OCI-LY1 (cell line): ENCODE results near the gene CIRBP.

Experiments used
- H2AFZ ChIP-seq: fragments of 200-600 bp; sonication (generic), shearing (Covaris generic); 2 replicates; pipeline ENCODE4 v1.6.0; 2014; ENCODE audit warnings: antibody characterized with exemption, mild to moderate bottlenecking, low read length
- H3F3A ChIP-seq: fragments of 200-600 bp; sonication (generic), shearing (Covaris generic); 2 replicates; pipeline ENCODE4 v1.6.0; 2014; ENCODE audit warnings: mild to moderate bottlenecking, antibody characterized with exemption, low read length, moderate library complexity; ENCODE audit not compliant: insufficient read depth
- H3K27ac ChIP-seq: fragments of 200-600 bp; sonication (generic); 2 replicates; pipeline ENCODE4 v1.5.1; 2014; ENCODE audit warnings: low read length, mixed run types, mild to moderate bottlenecking, low read depth; ENCODE audit not compliant: poor library complexity, severe bottlenecking
- H3K27me3 ChIP-seq: fragments of 200-600 bp; sonication (generic); 2 replicates; pipeline ENCODE4 v1.6.0; 2014; ENCODE audit warnings: antibody characterized with exemption, mild to moderate bottlenecking, low read length, moderate library complexity; ENCODE audit not compliant: insufficient read depth
- H3K36me3 ChIP-seq: fragments of 200-600 bp; sonication (generic); 2 replicates; pipeline ENCODE4 v1.6.1; 2014; ENCODE audit warnings: mild to moderate bottlenecking, antibody characterized with exemption, low read length, moderate library complexity, mixed read lengths; ENCODE audit not compliant: insufficient read depth
- H3K4me1 ChIP-seq: fragments of 200-600 bp; sonication (generic); 2 replicates; pipeline ENCODE4 v1.5.1; 2014; ENCODE audit warnings: mild to moderate bottlenecking, low read length, moderate library complexity; ENCODE audit not compliant: insufficient read depth, severe bottlenecking
- H3K4me2 ChIP-seq: fragments of 200-600 bp; sonication (generic), shearing (Covaris generic); 2 replicates; pipeline ENCODE4 v1.6.1; 2014; ENCODE audit warnings: low read length
- H3K4me3 ChIP-seq: fragments of 200-600 bp; sonication (generic); 2 replicates; pipeline ENCODE4 v1.5.1; 2014; ENCODE audit warnings: low read length, low read depth, mild to moderate bottlenecking, mixed read lengths; ENCODE audit not compliant: poor library complexity, severe bottlenecking
- H3K79me2 ChIP-seq: fragments of 200-600 bp; shearing (Covaris generic); 2 replicates; pipeline ENCODE4 v1.6.1; 2016; ENCODE audit warnings: mixed run types, low read length, mixed read lengths; ENCODE audit not compliant: insufficient read depth
- H3K9ac ChIP-seq: fragments of 200-600 bp; sonication (generic), shearing (Covaris generic); 2 replicates; pipeline ENCODE4 v1.6.1; 2014; ENCODE audit warnings: mild to moderate bottlenecking, low read length, mixed read lengths
- H3K9me2 ChIP-seq: fragments of 200-600 bp; sonication (generic), shearing (Covaris generic); 2 replicates; pipeline ENCODE4 v1.6.1; 2014; ENCODE audit warnings: low read depth, mild to moderate bottlenecking, low read length, mixed read lengths
- H3K9me3 ChIP-seq: fragments of 200-600 bp; shearing (Covaris generic); 2 replicates; pipeline ENCODE4 v1.6.1; 2014; ENCODE audit warnings: low read length, mixed read lengths
- H4K20me1 ChIP-seq: fragments of 200-600 bp; sonication (generic), shearing (Covaris generic); 2 replicates; pipeline ENCODE4 v1.6.0; 2016; ENCODE audit warnings: mild to moderate bottlenecking, low read length; ENCODE audit not compliant: insufficient read depth
- CTCF ChIP-seq: fragments of 200-600 bp; sonication (generic), shearing (Covaris generic); IDR thresholded peaks from 2 replicates; pipeline ENCODE4 v1.5.1; 2017; ENCODE audit warnings: mild to moderate bottlenecking, antibody characterized with exemption, low read length, moderate library complexity, mixed read lengths
- EZH2 ChIP-seq: fragments of 200-600 bp; sonication (generic), shearing (Covaris generic); IDR thresholded peaks from 2 replicates; pipeline ENCODE4 v1.8.0; 2017; ENCODE audit warnings: borderline replicate concordance, mixed run types, mild to moderate bottlenecking, antibody characterized with exemption, low read length, moderate library complexity, mixed read lengths

The CIRBP gene

GRCh38 chr19:1280636-1281568 lies 11.8 kb downstream of the CIRBP start:
- Histone ChIP-seq H2AFZ (no peak overlapping the region), H3K9ac (no peak overlapping the region), H3K4me2 (no peak overlapping the region), H3K9me2 (no peaks in the 10 kb centered on the region), H3K4me1 (peaks cover 13% of the 10 kb centered on the region), H3K27ac (no peak overlapping the region), H3K4me3 (no peak overlapping the region), H3K9me3 (no peaks in the 10 kb centered on the region), H3K36me3 (peaks cover 41% of the 10 kb centered on the region), H4K20me1 (no peaks in the 10 kb centered on the region), H3K79me2 (no peaks in the 10 kb centered on the region), H3F3A (no peaks in the 10 kb centered on the region), H3K27me3 (no peaks in the 10 kb centered on the region)
- TF ChIP-seq EZH2 (no peak), CTCF (no peak)

- H3K9me3 ChIP-seq: no peaks in the 10 kb centered on the region
- no peaks in the 10 kb centered on the region for H3K9me2 ChIP-seq
- peaks cover 40% of the 10 kb centered on the region for H3K36me3 ChIP-seq
- H3K79me2 ChIP-seq: no peaks in the 10 kb centered on the region
- no peak overlapping the region for H2AFZ ChIP-seq
- no peak overlapping the region for H3K9ac ChIP-seq
- H3K27me3 ChIP-seq: no peaks in the 10 kb centered on the region
- no peak for TF ChIP-seq EZH2
- TF ChIP-seq CTCF: no peak
- H3K27ac ChIP-seq: no peak overlapping the region
- no peak overlapping the region for H3K4me2 ChIP-seq
- H3K4me3 ChIP-seq: no peak overlapping the region
- H4K20me1 ChIP-seq: no peaks in the 10 kb centered on the region
- peaks cover 5% of the 10 kb centered on the region for H3K4me1 ChIP-seq
- H3F3A ChIP-seq: no peaks in the 10 kb centered on the region
Measured at GRCh38 chr19:1281569-1282287, 12.6 kb downstream of the CIRBP start.

GRCh38 chr19:1282588-1283206 lies 13.6 kb downstream of the CIRBP start:
- no peak overlapping the region for H3K27ac ChIP-seq
- H3F3A ChIP-seq: no peaks in the 10 kb centered on the region
- H3K79me2 ChIP-seq: no peaks in the 10 kb centered on the region
- H3K9ac ChIP-seq: no peak overlapping the region
- no peak overlapping the region for H2AFZ ChIP-seq
- peaks cover 31% of the 10 kb centered on the region for H3K36me3 ChIP-seq
- no peaks in the 10 kb centered on the region for H3K9me2 ChIP-seq
- no peaks in the 10 kb centered on the region for H3K4me1 ChIP-seq
- no peak for TF ChIP-seq CTCF
- no peak for TF ChIP-seq EZH2
- H3K9me3 ChIP-seq: no peaks in the 10 kb centered on the region
- 0 out of 2 replicates have a peak, but pooled peaks cover under 1% of the 10 kb centered on the region for H3K27me3 ChIP-seq
- no peak overlapping the region for H3K4me2 ChIP-seq
- H4K20me1 ChIP-seq: no peaks in the 10 kb centered on the region
- no peak overlapping the region for H3K4me3 ChIP-seq
